ENCODE measurements around the gene REEP1.

REEP1 gene

DNA sequence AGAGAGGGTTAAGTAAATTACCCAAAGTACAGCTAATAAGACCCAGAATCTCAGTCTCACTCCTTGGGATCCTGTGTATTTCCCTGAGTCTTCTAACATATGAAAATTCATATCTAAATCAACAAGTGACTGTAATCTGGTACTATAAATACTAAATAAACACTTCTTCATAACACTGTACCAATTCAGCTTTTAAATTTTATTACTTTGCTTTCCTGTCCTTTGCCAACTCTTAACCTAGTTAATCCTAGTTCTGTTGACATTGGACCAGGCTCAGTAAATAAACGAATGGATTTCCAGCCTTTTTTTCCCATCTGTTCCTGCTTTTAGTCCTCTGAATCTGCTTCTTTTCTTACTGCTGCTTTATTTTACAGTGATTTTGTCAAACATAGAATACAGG, 124.4 kb downstream of the REEP1 start:
- no peak for TF ChIP-seq GATA2 (IDR thresholded peaks at IDR 0.05; ENCODE audit: low read depth, low read length)
- TF ChIP-seq GATA3 (IDR thresholded peaks at IDR 0.05; ENCODE audit: low read depth, low read length), result no peak

DNA sequence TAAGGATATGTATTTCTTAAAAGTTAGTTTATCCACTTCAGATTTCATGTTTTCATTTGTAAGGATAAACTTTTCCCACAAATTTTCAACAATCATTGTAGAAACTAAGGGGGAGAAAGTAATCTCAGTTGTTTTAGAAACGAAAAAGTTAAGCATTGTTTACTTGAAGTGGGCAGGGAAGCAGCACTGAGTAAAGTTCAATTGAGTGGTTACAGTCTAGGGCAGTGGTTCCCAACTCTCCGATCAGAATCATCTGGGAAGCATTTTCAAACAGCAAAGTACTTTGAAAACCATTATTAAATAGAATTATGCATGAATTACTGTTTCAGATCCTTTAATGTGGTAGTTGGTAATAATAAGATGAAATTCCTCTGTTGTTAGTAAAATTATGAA, 125.6 kb downstream of the REEP1 start:
- TF ChIP-seq GATA2 (IDR thresholded peaks at IDR 0.05; ENCODE audit: low read depth, low read length) (no peak), GATA3 (IDR thresholded peaks at IDR 0.05; ENCODE audit: low read depth, low read length) (no peak)

DNA sequence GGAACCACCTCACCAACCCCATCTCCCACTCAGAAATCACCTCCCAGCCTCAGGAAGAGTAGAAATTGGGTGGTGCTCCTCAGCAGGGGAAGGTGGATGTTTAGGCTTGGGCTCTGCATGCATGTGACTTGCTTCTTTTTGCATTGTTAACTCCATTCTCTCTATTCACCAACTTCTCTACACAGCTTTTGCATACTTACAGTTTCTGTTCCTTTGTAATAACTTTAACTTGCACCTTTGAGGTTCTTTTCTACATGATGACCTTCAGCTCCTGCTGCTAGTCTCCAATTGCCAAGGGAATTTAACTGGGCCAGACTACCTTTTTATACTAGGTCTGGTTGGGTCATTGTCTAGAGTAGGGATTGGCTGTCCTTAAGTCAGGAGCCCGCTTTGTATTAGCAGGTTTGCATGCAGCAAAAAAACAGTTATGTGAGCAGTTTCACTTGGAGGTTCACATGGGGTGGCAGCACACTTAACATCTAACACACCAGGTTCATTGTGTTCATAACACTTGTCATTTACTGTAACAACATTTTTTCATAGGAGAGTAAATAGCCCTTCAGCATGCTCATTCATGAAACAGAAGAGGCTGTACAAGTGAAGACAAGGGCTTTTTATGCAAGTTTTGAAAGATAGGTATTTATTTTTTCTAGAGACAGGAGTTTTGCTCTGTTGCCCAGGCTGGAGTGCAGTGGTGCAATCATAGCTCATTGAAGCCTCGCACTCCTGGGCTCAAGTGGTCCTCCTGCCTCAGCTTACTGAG, 126.2 kb downstream of the REEP1 start:
- TF ChIP-seq GATA2 (IDR thresholded peaks at IDR 0.05; ENCODE audit: low read depth, low read length) (no peak), GATA3 (IDR thresholded peaks at IDR 0.05; ENCODE audit: low read depth, low read length) (no peak)

DNA sequence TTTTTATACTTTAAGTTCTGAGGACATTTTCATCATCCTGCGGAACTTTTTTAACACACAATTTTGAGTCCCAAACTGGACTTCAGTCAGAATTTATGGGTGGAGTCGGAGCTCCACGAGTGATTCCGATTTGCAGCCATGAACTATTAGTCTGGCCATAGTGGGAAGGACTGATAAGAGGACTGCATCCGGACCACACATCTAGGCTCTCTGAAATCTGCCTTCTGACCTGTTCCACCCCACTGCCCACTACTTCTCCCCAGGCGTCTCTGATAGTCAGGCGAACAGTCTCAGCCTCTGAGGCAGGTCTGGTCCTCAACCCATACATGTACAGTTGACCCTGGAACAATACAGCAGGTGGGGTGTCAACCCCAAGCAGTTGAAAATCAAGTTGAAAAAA, 133.0 kb downstream of the REEP1 start:
- no peak for TF ChIP-seq GATA2 (IDR thresholded peaks at IDR 0.05; ENCODE audit: low read depth, low read length)
- no peak for TF ChIP-seq GATA3 (IDR thresholded peaks at IDR 0.05; ENCODE audit: low read depth, low read length)

DNA sequence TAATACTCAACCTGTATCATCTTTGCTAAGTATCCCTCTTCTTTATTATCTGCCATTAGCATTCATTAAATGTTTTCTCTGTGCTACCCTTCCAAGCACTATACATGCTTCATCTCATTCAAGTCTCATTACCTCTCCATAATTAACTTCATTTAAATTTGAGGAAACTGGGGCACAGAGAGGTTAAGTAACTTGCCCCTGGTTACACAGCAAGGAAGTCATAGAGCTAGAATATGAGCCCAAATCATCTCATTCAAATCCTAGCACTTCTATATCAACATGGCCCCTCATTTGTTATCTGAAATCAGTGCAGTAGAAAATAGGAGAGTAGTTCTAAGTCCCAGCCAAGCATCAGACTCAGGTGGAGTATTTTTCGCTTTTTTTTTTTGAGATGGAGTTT, 133.8 kb downstream of the REEP1 start:
- TF ChIP-seq GATA3 (IDR thresholded peaks at IDR 0.05; ENCODE audit: low read depth, low read length) (no peak), GATA2 (IDR thresholded peaks at IDR 0.05; ENCODE audit: low read depth, low read length) (no peak)

DNA sequence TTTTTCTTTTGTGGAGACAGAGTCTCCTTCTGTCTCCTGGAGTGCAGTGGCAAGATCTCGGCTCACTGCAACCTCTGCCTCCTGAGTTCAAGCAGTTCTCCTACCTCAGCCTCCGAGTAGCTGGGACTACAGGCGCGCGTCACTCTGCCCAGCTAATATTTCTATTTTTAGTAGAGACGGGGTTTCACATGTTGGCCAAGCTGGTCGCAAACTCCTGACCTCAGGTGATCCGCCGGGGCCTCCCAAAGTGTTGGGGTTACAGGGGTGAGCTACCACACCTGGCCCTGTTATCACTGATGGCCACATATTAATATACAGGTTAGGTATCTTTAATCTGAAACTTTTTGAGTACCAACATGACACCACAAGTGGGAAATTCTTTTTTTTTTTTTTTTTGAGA, 134.7 kb downstream of the REEP1 start:
- TF ChIP-seq GATA3 (IDR thresholded peaks at IDR 0.05; ENCODE audit: low read depth, low read length), result no peak
- TF ChIP-seq GATA2 (IDR thresholded peaks at IDR 0.05; ENCODE audit: low read depth, low read length), result no peak

DNA sequence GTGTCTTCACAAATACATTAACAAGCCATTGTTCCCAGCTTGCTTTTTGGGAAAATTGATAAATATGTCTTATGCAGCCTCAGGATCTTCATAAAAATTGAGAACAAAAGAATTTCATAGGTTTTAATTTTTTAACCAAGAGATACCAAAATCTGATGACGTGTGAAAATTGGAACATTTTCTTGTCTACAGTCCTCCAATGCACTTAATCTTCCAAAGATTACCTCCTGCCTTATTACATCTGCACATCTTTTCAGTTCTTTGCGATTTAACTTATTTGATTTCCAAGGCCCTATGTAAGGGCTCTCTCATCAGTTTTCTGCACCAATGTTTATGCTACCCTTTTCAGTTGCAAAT, 135.1 kb downstream of the REEP1 start:
- TF ChIP-seq GATA3 (IDR thresholded peaks at IDR 0.05; ENCODE audit: low read depth, low read length) (no peak), GATA2 (IDR thresholded peaks at IDR 0.05; ENCODE audit: low read depth, low read length) (no peak)

DNA sequence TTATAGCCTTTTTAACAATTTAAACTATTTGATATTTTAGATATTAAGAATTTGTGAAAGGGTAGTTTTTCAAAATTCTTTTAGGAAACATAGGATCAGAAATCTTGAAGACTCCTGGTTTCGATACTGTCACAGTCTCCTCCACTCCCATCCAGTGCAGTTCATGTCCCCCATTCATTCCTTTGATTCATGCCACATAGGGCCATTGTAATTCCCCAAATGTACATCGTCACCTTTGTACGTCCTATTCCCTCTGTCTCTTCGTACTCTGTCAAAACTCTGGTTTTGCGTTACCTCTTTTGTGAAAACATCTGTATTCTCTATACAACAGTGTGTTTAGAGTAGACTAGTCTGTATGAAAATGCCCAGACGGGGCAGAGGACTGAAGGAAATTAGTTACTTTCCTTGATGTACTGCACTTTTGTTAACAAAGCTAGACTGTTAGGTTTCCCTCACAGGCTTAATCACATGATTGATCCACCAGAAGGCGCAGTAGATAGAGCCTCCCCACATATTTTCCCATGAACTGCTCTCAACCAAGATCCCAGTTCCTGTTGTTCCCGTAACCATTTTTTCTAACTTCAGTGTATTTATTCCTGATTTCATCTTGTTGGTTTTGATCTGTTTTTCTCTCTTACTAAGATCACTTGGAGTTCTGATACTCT, 135.6 kb downstream of the REEP1 start:
- TF ChIP-seq GATA2 (IDR thresholded peaks at IDR 0.05; ENCODE audit: low read depth, low read length) (no peak), GATA3 (IDR thresholded peaks at IDR 0.05; ENCODE audit: low read depth, low read length) (no peak)

DNA sequence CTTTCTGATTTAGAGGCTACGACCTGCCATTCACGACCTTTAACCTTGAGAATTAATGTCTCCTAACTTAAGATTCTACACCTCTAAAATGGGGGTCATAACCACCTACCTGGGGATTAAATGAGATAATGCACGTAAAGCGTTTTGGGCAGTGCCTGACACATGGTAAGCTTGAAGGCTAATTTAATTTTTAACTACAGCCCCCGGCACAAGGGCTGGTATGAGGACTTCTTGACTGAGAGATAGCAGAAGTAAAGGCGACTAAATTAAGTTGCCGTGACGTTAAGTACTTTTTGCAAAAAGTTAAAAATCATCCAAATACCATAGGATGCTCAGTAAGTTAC, 137.6 kb downstream of the REEP1 start:
- TF ChIP-seq GATA3 (IDR thresholded peaks at IDR 0.05; ENCODE audit: low read depth, low read length), result no peak
- TF ChIP-seq GATA2 (IDR thresholded peaks at IDR 0.05; ENCODE audit: low read depth, low read length), result no peak

DNA sequence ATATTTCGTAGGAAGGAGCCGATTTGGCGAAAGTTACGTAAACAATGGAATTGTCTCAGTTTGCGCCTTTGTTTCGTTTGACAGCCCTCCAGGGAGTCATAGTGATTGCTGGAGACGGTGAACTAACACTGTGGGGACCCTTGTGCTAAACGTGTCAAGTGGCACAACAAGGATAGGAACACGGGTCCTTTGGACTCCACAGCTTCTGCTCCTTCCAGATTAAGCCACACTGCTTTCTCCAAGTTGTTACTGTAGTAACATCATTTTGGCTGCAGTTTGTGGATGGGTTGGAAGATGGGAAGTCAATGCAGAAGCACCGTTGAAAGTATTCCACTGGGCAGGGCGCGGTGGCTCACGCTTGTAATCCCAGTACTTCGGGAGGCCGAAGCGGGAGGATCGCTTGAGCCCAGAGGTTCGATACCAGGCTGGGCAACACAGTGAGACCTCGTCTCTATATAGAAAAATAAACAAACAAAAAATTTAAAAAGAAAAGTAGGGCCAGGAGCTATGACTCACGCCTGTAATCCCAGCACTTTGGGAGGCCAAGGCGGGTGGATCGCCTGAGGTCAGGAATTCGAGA, 141.5 kb downstream of the REEP1 start:
- TF ChIP-seq GATA3 (IDR thresholded peaks at IDR 0.05; ENCODE audit: low read depth, low read length), result no peak
- TF ChIP-seq GATA2 (IDR thresholded peaks at IDR 0.05; ENCODE audit: low read depth, low read length), result no peak

DNA sequence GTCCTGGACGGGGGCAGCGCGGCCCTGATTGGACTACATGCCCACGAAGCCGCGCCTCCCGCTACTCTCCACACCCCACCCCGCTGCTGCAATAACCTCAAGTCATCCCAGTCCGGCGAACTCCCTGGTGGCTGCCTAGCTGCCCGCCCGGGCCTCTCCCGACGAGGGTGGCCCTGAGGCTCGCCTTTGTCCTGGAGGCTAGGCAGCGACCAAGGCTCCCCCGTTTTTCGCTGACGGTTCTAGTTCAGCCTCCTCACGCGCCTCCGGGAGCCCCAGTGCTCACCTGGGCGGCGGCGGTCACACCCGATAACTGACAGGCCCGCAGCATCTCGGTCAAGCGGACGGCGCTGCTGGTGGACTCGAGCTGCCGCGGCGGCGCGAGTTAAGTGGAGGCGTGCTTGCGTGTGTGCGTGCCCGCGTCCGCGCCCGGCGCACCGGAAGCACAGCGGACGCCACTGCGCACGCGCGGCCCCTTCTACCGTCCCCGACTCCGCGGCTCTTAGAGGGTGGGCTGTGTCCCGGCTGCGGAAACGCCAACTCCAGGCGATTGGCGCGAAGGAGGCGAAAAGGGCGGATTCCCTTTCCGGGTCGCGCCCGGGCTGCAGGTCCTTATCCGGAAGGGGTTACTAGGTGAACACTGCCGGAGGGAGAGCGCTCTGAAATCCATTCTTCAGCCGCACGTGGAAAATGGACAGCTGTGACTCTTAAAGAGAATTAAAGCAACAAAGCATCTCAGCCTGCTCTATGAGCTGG, 142.2 kb downstream of the REEP1 start, which contains the start of gene IMMT:
TSS of gene IMMT (minus strand) at position 408 of the 753 bp plus-strand sequence. CDS start at position 328, 80 bp downstream.
- TF ChIP-seq GATA3 (IDR thresholded peaks at IDR 0.05; ENCODE audit: low read depth, low read length) (no peak), GATA2 (IDR thresholded peaks at IDR 0.05; ENCODE audit: low read depth, low read length) (no peak)

DNA sequence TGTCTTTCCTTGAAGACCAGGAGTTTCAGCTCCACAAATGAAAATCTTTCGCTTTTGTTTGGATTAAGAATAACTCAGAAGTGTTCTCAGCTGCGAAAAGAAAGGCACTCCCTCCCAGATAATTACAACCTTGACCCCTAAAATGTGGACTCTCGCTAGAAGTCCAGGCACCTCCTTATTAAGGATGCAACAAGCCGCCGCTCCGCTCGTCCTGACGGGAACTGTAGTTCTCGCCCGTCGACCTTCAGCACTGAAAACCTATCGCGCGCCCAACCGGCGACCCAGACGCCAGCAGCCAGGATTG, 142.7 kb downstream of the REEP1 start:
- TF ChIP-seq GATA3 (IDR thresholded peaks at IDR 0.05; ENCODE audit: low read depth, low read length) (no peak), GATA2 (IDR thresholded peaks at IDR 0.05; ENCODE audit: low read depth, low read length) (no peak)

DNA sequence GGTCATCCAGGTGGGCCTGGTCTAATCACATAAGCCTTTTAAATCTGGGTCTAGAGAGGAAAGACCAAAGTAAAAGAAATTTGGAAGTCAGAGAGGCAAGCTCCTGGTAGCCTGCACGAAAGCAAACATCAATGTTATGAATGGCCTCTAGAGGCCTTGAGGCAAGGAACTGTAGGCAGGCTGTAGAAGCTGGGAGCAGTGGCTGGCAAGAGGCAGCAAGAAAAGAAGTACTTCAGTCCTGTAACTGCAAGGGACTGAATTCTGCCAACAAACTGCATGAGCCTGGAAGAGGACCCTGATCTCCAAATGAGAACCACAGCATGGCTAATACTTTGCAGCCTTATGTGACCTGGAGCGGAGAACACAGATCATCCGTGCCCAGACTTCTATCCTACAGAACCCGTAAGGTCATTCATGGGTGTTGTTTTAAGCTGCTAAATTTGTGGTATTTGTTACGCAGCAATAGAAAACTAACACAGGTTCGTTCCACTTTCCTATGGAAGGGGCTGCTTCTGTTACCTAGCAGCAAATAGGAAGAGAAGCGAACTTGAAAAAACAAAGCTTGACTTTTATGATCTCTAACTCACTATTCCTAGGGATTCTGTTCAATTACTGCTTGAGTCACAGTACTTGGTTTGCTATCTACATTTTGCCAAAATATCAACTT, 143.4 kb downstream of the REEP1 start:
- TF ChIP-seq GATA2 (IDR thresholded peaks at IDR 0.05; ENCODE audit: low read depth, low read length) (no peak), GATA3 (IDR thresholded peaks at IDR 0.05; ENCODE audit: low read depth, low read length) (no peak)

DNA sequence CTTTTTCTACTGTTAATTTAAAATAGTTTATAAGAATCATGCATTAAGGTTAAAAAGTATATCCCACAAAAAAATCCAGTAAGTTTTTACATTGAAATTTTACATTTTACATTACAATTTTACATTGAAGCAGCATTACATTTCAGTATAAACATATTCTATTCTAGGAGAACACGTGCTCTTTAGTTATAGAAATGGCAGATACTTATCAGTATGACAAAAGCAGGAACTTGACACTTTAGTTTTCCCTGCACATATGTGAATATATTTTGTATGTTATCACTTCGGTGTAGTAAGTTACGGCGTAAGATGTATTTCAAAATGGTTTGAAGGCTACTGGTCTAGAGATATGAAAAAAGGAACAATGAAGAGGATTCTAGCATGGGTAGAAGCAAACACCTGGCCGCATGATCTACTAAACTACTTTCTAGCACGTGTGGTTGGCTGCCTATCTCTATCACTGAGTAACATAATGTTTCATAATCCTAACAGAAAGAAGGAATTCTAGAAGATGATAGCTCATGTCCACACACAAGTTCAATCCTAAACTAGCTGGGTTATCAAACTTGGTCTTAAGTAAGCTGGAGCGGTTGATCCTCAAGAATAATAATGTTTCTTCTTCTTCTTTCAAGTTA, 147.5 kb downstream of the REEP1 start:
- TF ChIP-seq GATA2 (IDR thresholded peaks at IDR 0.05; ENCODE audit: low read depth, low read length) (no peak), GATA3 (IDR thresholded peaks at IDR 0.05; ENCODE audit: low read depth, low read length) (no peak)

All from SH-SY5Y (cell line).